Renal pelvis (tissue), 4 donors: ENCODE measurements around the gene KLK15. TPM values are rescaled to one million over a fixed set of nuclear protein-coding genes. Genes with fewer than 3 reads are reported as not detected.

Experiments
- DNase-seq: peaks from one replicate; pipeline ENCODE4 v3.0.0-alpha.2; 2013
- polyA plus RNA-seq, 3 donors: library from polyadenylated mRNA; unstranded; fragments of 120-200 nt; gene quantifications; one replicate each; pipeline ENCODE4 v1.2.1, GENCODE V29; 2013; ENCODE audit not compliant: insufficient read length in 3 of 3

KLK15 gene
- polyA plus RNA-seq, 3 donors = not detected

DNA sequence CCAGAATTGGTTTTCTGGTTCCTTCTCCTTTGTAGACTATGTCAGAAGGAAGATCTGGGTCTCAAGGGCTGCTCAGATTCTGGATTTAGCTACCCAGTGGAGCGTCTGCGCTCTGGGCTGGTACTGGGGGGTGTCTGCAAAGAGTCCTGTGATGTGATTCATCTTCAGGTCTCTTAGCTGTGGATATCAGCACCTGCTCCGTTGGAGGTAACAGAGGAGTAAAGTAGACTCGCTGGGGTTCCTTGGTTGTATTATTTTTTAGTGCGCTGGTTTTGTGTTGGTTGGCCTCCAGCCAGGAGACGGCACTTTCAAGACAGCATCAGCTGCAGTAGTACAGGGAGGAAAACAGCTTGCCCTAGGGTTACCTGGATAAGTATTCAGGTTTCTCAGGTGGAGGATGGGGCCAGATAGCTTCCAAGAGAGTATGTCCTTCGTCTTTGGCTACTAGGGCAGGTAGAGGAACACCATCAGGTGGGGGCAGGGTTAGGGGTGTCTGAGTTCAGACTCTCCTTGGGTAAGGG lies 10.4 kb upstream of the KLK15 start:
- DNase-seq = no peak

DNA sequence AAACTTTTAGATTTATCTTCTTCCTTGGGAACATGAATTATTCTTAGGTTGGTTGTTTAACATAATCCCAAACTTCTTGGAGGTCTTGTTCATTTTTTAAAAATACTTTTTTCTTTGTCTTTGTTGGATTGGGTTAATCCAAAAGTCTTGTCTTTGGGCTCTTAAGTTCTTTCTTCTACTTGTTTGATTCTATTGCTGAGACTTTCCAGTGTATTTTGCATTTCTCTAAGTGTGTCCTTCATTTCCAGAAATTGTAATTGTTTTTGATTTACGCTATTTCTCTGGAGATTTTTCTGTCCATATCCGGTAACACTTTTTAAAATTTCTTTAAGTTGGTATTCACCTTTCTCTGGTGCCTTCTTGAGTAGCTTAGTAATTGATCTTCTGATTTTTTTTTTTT lies 9.8 kb upstream of the KLK15 start:
- no peak for DNase-seq

DNA sequence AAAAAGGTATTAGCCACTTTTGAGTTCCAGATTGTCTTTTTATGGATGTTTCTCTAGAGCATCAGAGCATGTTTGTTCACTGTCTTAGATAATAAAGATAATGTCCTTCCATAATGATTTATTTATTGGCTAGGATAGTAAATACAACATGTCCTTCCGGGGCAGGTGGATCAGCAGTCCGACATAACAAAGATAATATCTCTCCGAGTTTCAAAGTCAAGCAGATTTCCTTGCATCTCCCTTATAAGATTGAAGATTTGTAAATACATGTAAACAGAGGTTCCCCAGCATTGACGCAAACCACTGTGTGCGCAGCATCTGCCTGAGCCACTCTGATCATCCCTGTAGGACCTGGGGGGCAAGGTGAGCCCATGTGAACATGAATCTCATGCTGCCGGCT lies 8.8 kb upstream of the KLK15 start:
- DNase-seq = no peak

DNA sequence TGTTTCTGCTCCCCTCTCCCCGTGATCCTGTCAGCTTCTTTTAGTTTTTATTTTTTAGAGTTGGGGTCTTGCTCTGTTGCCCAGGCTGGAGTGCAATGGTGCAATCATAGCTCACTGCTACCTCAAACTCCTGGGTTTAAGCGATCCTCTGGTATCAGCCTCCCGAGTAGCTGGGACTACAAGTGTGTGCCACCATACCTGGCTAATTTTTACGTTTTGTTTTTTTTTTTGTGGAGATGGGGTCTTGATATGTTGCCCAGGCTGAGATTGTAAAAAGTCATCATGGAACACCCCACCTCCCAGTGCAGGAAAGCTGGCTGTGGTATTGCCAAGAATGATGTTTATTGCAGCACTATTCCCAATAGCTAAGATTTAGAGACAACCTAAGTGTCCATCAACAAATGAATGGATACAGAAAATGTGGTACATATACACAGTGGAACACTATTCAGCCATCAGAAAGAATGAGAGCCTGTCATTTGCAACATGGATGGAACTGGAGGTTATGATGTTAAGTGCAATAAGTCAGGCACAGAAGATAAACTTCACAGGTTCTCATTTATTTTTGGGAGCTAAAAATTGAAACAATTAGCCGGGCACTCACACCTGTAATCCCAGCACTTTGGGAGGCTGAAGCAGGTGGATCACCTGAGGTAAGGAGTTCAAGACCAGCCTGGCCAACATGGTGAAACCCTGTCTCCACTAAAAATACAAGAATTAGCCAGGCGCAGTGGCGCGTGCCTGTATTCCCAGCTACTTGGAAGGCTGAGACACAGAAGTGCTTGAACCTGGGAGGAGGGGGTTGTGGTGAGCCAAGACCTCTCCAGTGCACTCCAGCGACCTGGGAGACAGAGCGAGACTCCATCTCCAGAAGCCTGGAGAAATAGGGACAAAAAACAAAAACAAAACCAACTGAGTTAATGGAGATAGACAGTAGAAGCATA lies 6.6 kb upstream of the KLK15 start:
- DNase-seq = no peak

DNA sequence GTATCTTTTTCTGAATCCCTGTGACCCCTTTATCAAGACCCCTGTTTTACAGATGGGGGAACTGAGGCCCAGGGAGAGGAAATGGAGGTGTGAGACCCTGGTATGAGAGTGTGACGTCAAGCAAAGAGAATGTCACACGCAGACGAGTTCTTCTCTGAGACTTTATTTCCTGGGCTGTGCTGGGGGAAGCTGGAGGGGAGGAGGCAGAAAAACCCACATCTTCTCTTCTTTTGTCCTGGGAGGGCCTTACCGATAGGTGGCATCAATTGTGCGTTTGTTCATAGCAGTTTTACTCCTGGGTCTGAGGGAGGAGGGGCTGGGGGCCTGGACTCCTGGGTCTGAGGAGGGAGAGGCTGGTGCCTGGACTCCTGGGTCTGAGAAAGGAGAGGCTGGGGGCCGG lies 4.9 kb upstream of the KLK15 start:
- DNase-seq = no peak

DNA sequence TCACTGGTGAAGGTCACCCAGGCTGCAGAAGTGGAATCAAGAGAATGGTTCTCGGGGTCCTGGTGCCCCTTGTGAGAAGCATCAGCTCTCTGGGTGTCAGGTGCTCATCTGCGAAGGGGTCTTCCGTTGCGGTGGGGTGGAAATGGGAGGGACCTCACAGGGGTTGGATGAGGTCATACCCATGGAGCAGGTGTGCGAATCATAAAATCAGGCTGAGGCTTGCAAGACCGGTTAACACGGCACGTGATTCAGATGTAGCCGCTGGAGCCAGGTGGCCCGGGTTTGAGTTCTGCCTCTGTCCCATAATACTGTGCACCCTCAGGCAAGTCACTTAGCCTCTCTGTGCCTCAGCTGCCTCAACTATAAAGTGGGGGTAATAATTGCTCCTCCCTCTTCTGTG lies 3.9 kb upstream of the KLK15 start:
- DNase-seq = no peak

DNA sequence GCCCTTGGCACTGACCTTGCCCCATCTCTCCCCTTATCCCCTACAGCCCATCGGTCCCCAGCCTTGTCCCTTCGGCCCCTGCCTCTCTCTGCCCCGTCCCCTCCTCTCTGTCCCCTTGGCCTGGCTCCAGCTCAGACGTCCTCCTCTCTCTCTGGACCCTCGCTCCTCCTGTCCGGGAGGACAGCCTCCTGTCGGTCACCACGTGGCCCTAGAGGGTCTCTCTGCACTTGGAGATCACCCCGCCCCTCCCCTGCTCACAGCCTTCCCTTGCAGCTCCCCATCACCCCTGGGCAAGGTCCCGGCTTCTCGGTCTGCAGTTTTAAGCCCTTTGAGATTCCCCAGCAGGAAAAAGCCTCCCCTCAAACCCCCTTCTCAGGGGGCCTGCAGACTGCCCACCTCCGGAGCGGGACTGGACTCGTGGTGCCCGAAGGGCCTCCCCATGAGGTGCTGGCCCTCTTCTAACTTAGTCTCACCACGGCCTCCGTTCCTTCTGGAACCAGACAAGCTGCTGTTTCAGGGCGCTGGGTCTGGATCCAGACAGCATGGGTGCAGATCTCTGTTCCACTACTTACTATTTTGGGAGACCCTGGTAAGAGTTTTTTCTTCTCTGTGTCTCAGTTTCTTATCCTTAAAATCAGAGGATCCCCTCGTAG lies 3.3 kb upstream of the KLK15 start:
- DNase-seq = no peak

DNA sequence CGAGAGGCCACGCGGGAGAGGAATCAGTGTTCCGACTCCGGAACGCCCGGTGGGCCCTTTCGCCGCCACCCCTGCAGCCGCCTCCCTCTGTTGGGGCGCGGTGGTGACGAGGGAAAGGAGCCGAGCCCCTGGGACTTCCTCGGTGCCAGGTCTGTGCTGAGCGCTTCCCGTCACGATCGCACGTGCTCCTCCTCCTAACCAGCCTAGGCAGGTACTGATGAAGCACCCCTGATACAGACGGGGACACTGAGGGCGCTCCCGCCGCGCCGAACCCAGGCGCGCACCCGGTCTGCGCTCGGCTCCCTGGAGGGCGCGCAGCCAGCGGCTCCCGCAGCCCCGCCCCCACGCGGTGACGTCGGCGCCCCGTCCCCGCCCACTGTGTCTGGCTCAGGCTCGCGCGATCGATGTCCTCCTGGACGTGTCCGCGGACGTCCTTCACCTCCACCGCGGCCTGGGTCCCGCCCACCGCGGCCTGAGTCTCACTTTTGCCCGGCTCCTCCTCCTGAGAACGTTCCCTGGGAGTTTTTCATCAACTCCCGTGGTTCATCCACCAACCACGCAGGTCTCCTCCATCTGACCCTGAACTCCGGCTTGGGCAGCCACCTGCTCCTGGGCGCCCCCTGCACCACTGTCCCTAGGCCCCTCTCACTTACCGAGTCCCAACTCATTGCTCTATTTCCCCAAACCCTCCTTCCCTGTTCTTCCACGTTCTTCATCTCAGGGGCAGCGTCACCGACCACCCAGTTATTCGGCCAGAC lies 2.6 kb upstream of the KLK15 start:
- peak; percentile 74 for DNase-seq

DNA sequence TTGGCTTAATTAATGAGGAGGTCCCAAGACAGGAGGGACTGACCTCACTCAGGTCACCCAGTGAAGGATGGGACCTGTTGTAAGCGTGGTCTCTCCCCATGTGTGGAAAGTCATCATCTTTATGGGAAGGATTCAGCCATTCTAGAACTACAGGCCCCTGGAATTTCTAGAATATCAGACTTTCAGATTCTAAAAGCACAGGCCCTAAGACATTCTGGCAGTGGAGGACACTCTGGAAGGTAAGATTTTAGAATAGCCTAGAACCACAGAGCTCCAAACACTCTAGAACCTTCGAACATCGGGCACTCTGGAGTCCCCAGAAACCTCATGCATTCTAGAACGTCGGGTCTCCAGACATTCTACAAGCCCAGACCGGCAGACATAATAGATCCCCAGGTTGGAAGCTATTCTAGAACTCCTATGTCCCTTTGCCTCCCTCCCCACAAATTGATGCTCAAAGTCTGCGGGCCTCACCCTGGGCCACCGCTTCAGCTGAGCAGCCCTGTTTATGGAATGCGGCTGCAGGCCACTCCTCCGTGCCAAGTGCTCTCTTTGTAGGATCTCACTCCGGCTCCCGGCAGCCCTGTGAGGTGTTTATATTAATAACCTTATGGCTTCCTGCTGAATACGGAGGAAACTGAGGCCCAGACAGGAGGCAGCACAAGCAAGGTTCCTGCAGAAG lies 1.9 kb upstream of the KLK15 start:
- DNase-seq = no peak

DNA sequence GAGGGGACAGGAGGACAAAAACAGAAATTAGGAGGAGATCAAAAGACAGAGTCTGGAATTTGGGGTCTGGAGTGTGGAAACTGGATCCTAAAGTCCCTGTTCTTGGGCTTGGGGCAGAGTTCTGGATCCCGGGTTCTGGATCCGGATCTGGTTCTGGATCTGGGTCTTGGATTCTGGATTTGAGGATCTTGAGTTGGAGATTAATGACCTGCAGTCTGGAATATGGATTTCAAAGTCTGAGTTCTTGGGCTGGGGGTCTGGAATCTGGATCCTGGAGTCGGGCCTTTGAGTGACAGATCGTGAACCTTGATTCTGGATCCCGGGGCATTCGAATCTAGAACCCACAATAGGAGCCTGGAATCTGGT lies 411 bp upstream of the KLK15 start:
- DNase-seq = no peak

DNA sequence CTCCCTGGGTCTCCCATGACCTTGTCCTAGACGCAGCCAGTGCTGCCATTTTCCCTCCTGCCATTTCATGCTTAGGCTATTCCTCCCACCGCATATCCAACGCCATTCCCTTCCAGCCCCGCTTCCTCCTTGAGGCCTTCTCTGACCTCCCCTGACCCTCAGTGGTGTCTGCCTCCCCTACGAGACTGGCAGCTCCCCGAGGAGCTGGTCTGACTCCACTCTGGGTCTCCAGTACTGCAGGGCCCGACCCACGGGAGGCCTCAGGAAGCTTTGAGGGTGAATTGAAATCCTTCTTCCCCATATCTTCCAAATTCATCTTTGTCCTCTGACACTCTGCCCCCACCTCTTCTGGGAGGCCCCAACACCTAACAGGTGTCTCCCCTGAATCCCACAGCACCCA lies 708 bp downstream of the KLK15 start:
- no peak for DNase-seq

DNA sequence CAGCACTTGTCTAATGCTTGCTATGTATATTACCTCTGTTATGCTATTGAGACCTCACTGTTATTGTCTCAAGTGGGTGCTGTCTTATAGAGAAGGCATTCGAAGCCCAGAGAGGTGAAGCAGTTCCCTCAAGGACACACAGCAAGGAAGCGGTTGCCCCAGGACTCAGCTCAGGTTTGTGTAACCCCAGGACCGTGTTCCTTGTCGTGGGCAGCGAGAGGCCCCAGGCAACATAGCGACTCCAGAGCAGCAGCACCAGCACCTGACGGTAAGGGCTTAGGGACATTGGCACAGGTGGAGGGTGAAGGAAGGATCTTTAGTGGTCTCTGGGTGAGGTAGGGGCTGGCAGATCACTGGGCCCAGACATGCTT lies 2.4 kb downstream of the KLK15 start:
- DNase-seq = no peak

DNA sequence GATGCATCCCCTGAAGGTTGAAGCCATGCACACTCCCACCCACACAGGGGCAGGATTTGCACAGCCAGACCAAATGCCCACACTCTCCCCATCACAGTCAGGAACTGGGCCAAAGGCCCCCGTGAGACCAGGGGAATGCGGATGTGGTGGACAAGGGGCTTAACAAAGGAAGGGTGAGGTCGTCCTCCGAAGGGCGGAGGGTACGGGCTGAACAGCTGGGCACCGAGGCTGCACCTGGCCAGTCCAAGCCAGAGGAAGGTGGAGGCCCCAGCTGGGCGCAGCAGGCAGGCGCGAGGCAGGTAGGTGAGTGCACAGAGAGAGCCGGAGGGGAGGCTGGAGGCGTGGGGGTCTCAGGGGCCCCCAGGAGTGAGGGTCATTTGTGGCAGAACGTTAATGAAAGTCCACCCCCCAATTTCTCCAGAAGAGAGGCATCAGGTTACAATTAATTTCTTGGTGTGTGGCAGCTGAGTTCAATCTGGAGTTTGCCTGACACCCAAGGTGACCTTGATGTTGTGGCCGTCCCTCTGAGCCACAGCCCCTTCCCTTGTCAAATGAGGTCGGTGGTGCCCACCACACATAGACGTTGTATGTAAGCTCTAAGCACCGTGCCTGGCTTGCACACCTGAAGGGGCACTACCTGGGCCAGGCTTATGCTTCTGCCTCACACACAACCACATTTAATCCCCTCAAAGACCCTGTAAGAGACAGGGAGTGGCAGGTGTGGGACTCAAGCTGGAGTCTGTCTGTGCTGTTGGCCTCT lies 2.9 kb downstream of the KLK15 start:
- no peak for DNase-seq

DNA sequence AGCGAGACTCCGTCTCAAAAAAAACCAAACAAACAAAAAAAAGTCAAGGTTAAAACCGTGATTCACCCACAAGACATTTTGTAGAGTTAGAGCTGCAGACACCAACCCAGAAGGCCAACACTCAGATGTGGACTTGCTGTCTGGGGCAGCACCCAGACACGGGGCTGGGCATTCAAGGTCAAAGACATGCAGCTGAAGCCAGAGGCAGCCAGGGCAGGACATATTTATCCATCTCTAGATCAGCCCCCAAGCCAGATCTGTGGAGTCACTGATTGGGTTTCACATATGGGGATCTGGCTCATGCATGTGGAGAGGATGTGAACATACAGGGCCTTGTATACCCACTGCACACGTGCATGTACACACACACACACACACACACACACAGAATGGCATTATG lies 3.6 kb downstream of the KLK15 start:
- no peak for DNase-seq

DNA sequence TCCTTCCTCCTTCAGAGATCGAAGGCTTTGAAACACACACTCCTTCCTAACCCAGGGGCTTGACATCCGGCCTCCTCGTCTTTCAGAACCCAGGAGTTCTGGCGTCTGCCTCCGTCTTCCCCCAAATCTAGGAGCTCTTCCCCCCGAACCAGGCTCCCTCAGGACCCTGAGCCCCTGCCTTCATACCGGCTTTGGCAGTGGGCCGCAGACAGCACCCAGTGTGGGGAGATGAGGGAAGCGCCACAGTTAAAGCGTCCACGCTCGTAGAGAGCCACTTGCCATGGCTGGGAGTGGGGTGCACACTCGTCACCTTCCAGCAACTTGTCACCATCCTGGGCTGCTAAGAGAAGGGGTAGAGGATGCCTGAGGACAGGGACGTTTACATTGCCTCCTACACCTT lies 5.9 kb downstream of the KLK15 start:
- no peak for DNase-seq

DNA sequence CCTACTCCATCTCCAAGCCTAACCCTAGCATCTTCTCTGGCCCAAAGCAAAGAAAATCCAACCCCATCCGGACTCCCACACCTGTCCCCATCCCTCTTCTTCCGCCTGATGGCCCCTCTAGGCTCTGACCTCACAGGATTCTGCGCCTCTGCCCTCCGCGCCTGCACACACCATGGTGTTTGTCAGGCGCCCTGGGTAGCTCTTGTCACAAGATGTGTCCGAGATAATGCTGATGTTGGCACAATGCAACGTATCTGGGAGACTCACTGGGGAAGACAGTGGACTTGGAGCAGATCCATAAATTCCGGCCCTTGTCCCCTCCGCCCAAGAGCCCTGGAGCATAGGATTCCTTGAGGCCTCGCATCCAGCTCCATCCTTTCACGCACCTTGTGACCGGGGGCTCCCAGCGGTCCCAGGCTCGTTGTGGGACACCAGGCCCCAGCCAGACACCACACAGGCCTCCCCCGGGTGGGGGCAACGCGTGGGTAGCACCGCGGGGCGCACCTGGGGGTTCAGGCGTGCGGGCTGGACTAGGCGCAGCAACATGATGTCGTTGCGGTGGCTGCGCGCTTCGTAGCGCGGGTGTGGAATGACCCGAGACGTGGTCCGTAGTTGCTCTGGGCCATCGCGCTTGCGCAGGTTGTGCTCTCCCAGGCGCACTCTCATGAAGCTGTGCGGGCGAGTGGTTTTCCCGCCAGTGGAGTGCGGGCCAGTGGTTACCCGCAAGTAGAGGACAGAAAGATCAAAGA lies 6.7 kb downstream of the KLK15 start:
- DNase-seq = no peak

DNA sequence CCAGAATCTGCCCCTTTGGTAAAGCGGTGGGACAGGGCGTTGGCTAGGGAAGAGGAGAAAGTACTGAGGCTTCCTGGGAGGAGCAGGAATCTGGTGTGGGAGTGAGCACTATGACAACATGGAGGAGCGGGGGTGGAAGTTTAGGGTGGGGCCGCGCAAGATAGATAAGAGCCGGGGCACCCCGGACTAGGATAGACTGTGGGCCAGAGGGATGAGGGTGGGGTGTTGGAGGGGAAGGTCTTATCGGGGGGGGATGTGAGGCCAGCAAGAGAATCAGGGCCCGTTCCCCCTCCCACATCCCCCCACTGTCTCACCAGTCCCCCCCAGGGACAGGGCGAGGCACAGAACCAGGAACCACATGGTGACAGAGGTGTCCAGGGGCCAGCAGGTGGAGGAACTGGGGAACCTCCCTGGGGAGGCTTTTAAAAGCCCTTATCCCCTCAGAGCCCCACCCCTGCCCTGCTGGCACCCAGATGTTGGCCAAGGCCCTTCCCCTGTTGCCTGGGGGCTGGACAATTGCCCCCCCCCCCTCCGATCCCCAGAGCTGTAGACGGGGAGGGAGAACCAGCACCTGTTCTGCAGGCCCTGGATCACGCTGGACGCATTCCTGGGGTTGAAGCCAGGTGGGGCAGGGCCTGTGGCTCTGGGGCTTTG lies 9.9 kb downstream of the KLK15 start, which contains the start of gene KLK1:
Gene KLK1, minus strand, starts transcription at position 399 of the 654 bp plus-strand sequence. Its CDS starts 39 bp downstream, at position 360.
- no peak for DNase-seq

DNA sequence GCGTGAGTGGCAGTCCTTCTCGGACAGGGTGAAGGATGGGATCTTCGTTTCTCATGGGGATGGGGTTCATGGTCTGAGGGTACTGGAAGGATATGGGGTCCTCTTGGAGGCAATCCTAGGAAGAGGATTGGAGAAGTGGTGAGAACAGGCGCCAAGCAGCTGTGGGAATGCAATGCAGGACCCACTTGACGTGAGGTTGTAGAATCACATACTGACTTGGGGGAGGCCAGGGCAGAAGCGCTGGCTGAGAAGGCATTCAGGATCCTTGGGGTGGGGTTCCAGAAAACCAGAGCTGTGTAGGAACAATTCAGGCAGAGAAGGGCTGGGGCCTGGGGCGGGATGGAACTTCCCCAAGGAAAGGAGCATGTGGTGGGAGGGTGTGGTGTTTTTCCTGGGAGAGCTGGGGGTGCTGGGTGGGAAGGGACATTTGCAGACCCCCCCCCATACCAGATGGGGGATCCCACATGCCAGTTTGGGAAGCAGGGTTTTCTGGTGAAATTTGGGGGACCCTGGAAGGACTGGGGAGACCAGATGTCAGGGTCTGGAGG lies 10.6 kb downstream of the KLK15 start:
- DNase-seq = no peak

DNA sequence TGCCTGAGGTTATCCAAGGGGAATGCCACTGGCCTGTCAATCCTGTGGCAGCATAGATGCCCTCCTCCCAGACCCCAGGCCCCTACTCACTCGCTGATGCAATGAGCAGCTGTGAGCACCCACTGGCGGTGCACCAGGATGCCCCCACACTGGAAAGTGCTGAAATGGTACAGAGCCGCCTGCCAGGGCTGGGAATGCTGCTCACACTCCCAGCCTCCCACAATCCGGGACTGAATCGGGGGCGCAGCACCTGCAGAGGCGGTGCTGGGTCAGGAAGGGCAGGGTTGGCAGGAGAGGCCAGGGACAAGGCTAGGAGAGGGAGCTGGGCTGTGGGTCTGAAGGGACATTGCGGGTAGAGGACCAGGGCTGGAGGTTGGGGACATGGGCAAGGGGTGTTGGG lies 11.8 kb downstream of the KLK15 start:
- no peak for DNase-seq

DNA sequence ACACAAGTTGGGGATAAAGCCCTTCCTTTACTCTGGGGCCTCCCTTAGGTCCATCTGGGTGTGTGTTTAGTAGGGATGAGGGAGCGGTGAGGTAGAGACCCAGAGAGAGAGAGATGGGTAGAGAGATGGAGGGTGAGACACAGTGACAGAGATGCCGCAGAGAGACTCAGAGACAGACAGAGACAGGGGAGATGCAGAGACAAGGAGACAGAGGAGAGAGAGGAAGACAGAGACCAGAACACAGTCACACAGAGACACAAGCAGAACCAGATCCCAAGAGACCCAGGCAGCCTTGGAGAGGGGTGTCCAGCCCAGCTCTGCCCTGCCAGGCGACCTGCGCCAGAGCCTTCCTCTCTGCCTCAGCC lies 12.1 kb downstream of the KLK15 start:
- DNase-seq = no peak
